ENCODE measurements around the gene SORCS2.

- TF ChIP-seq CTCF (conservative IDR thresholded peaks at IDR 0.05; ENCODE audit: low read depth, low read length) (no peak), EZH2 (IDR thresholded peaks at IDR 0.05; ENCODE audit: low read length, unreplicated experiment) (no peak), EZH2phosphoT487 (IDR thresholded peaks at IDR 0.05; ENCODE audit: borderline replicate concordance, low read length) (no peak)
Observed at GRCh38 chr4:7686070-7686870, 493.9 kb downstream of the SORCS2 start.

Measured in PC-3 (cell line).